BLaER1 (cell line): Measurements from ENCODE around the gene SLC27A3.
"Not testable (repeated sequence)": the region's sequence is repeated elsewhere in the genome, so short reads cannot be mapped to it uniquely, and the experiment has no call there.

ENCODE experiments used
- H3K27ac ChIP-seq: shearing (Covaris generic); formaldehyde crosslinking; 2 replicates; pipeline ENCODE4 v1.8.1; 2022
- H3K27me3 ChIP-seq: shearing (Covaris generic); formaldehyde crosslinking; 2 replicates; pipeline ENCODE4 v1.8.1; 2022
- H3K36me3 ChIP-seq: shearing (Covaris generic); formaldehyde crosslinking; 2 replicates; pipeline ENCODE4 v1.8.1; 2022
- H3K4me1 ChIP-seq: shearing (Covaris generic); formaldehyde crosslinking; 2 replicates; pipeline ENCODE4 v1.8.1; 2022
- H3K4me2 ChIP-seq: shearing (Covaris generic); formaldehyde crosslinking; 2 replicates; pipeline ENCODE4 v1.8.1; 2022
- H3K4me3 ChIP-seq: shearing (Covaris generic); formaldehyde crosslinking; 2 replicates; pipeline ENCODE4 v1.8.1; 2022
- H3K9ac ChIP-seq: shearing (Covaris generic); formaldehyde crosslinking; 2 replicates; pipeline ENCODE4 v1.8.1; 2022
- H3K9me3 ChIP-seq: shearing (Covaris generic); formaldehyde crosslinking; 2 replicates; pipeline ENCODE4 v1.8.1; 2022
- H4K20me1 ChIP-seq: shearing (Covaris generic); formaldehyde crosslinking; 2 replicates; pipeline ENCODE4 v1.8.1; 2022
- Cebpa-rat ChIP-seq: shearing (Covaris generic); IDR thresholded peaks from 2 replicates; pipeline ENCODE4 v1.8.1; 2022

The SLC27A3 gene

GRCh38 chr1:153760440-153760839, 14.8 kb upstream of the SLC27A3 start:
- no peak for TF ChIP-seq Cebpa-rat
- H3K27ac ChIP-seq = no peak overlapping the region
- no peaks in the 10 kb centered on the region for H4K20me1 ChIP-seq
- H3K4me3 ChIP-seq = no peak overlapping the region
- H3K36me3 ChIP-seq = peaks cover 100% of the 10 kb centered on the region
- no peaks in the 10 kb centered on the region for H3K27me3 ChIP-seq
- H3K4me2 ChIP-seq = no peak overlapping the region
- H3K9me3 ChIP-seq = no peaks in the 10 kb centered on the region
- peaks cover 29% of the 10 kb centered on the region for H3K4me1 ChIP-seq
- no peak overlapping the region for H3K9ac ChIP-seq

GRCh38 chr1:153763365-153764225, 11.6 kb upstream of the SLC27A3 start:
- Histone ChIP-seq H4K20me1 (no peaks in the 10 kb centered on the region), H3K27me3 (no peaks in the 10 kb centered on the region), H3K4me2 (peak overlapping the region; percentile 76), H3K4me1 (peaks cover 53% of the 10 kb centered on the region), H3K27ac (peak overlapping the region; percentile 85), H3K4me3 (0 out of 2 replicates have a peak overlapping the region, but pooled peaks have one; percentile 18), H3K9ac (peak overlapping the region; percentile 71), H3K9me3 (no peaks in the 10 kb centered on the region), H3K36me3 (peaks cover 99% of the 10 kb centered on the region)
- TF ChIP-seq Cebpa-rat = no peak

GRCh38 chr1:153764310-153764709, 10.9 kb upstream of the SLC27A3 start:
- peak overlapping the region; percentile 76 for H3K4me2 ChIP-seq
- peak overlapping the region; percentile 85 for H3K27ac ChIP-seq
- no peaks in the 10 kb centered on the region for H3K27me3 ChIP-seq
- H4K20me1 ChIP-seq = no peaks in the 10 kb centered on the region
- peak overlapping the region; percentile 71 for H3K9ac ChIP-seq
- no peak overlapping the region for H3K4me3 ChIP-seq
- H3K4me1 ChIP-seq = peaks cover 60% of the 10 kb centered on the region
- no peaks in the 10 kb centered on the region for H3K9me3 ChIP-seq
- peaks cover 97% of the 10 kb centered on the region for H3K36me3 ChIP-seq
- no peak for TF ChIP-seq Cebpa-rat

DNA sequence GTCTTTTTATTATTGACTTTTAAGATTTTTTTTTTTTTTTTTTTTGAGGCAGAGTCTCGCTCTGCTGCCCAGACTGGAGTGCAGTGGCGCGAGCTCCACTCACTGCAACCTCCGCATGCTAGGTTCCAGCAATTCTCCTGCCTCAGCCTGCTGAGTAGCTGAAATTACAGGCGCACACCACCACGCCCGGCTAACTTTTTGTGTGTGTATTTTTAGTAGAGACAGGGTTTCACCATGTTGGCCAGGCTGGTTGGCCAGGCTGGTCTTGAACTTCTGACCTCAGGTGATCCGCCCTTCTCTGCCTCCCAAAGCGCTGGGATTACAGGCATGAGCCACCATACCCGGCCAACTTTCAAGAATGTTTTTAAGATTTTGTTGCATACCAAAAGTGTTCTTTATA, 8.5 kb upstream of the SLC27A3 start:
- not testable (repeated sequence) for H3K27me3 ChIP-seq, H3K4me3 ChIP-seq, H3K9me3 ChIP-seq, H3K9ac ChIP-seq, H4K20me1 ChIP-seq
- Histone ChIP-seq H3K36me3 (peaks cover 74% of the 10 kb centered on the region), H3K4me2 (peak overlapping the region; percentile 22; the same call in 1 of the 2 replicates), H3K4me1 (peaks cover 81% of the 10 kb centered on the region), H3K27ac (peak overlapping the region; percentile 100)

GRCh38 chr1:153767519-153767918, 7.7 kb upstream of the SLC27A3 start:
- no peak for TF ChIP-seq Cebpa-rat
- Histone ChIP-seq H3K4me1 (peaks cover 84% of the 10 kb centered on the region), H3K36me3 (peaks cover 69% of the 10 kb centered on the region), H3K9ac (peak overlapping the region; percentile 12; the same call in 1 of the 2 replicates), H4K20me1 (no peaks in the 10 kb centered on the region), H3K9me3 (no peaks in the 10 kb centered on the region), H3K27ac (peak overlapping the region; percentile 100), H3K27me3 (no peaks in the 10 kb centered on the region), H3K4me2 (peak overlapping the region; percentile 96), H3K4me3 (no peak overlapping the region)

GRCh38 chr1:153768316-153769181, 6.7 kb upstream of the SLC27A3 start:
- Histone ChIP-seq H3K9ac (peak overlapping the region; percentile 93), H3K4me3 (peak overlapping the region; percentile 15; the same call in 1 of the 2 replicates), H3K9me3 (no peaks in the 10 kb centered on the region), H3K4me2 (peak overlapping the region; percentile 96), H3K27ac (peak overlapping the region; percentile 100), H3K36me3 (peaks cover 63% of the 10 kb centered on the region), H4K20me1 (no peaks in the 10 kb centered on the region), H3K4me1 (peaks cover 84% of the 10 kb centered on the region), H3K27me3 (no peaks in the 10 kb centered on the region)
- TF ChIP-seq Cebpa-rat = no peak

- peak overlapping the region; percentile 83; the same call in 1 of the 2 replicates for H3K4me3 ChIP-seq
- H3K4me1 ChIP-seq = peaks cover 84% of the 10 kb centered on the region
- no peaks in the 10 kb centered on the region for H3K27me3 ChIP-seq
- TF ChIP-seq Cebpa-rat = no peak
- H3K36me3 ChIP-seq = peaks cover 56% of the 10 kb centered on the region
- no peaks in the 10 kb centered on the region for H3K9me3 ChIP-seq
- H3K9ac ChIP-seq = peak overlapping the region; percentile 93
- H3K4me2 ChIP-seq = peak overlapping the region; percentile 96
- no peaks in the 10 kb centered on the region for H4K20me1 ChIP-seq
- peak overlapping the region; percentile 100 for H3K27ac ChIP-seq
These were observed 6.0 kb upstream of the SLC27A3 start for GRCh38 chr1:153769221-153769620.

DNA sequence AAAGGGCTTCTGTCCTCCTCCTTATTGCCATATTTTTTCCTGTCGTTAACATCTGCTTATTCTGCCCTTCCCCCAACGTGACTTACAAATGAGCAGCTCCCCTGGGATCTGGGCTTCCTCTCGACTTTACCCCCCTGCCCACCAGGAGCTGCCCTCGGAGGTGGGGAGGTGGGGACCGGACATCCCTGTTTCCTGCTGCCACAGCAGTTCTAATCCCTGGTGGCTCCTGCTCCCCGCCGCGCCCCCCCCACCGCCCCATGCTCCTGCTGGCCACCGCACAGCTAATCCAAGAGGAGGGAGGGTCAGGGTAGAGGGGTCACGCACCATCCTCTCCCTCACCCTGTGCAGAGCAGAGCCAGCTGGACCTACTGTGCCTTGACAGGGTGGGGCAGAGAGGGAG, 4.4 kb upstream of the SLC27A3 start:
- Histone ChIP-seq H3K4me1 (peaks cover 87% of the 10 kb centered on the region), H3K27ac (peak overlapping the region; percentile 100), H3K27me3 (no peaks in the 10 kb centered on the region), H3K9ac (peak overlapping the region; percentile 93), H4K20me1 (no peaks in the 10 kb centered on the region), H3K4me2 (peak overlapping the region; percentile 96), H3K36me3 (peaks cover 40% of the 10 kb centered on the region), H3K9me3 (no peaks in the 10 kb centered on the region), H3K4me3 (peak overlapping the region; percentile 83)
- TF ChIP-seq Cebpa-rat = no peak

DNA sequence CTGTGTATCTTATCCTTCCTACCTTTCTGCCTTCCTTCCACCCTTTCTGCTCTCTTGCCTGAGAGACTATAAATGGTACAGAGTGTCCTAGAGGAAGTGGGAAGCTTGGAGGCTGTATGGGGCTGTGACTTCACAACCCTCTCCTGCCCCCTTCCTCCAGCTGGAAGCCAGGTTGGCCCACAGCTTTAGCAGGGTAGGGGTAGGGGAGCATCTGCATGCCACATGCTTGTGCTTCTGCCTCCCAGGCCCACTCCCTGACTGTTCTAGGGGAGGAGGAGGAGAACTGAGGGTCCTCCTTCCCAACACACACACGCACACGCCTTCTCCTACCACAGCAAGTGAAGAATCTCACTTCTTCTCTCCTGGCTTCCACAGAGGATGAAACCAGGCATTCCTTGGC, 3.9 kb upstream of the SLC27A3 start:
- no peaks in the 10 kb centered on the region for H4K20me1 ChIP-seq
- H3K4me3 ChIP-seq = peak overlapping the region; percentile 83
- TF ChIP-seq Cebpa-rat = no peak
- H3K4me1 ChIP-seq = peaks cover 90% of the 10 kb centered on the region
- H3K36me3 ChIP-seq = peaks cover 36% of the 10 kb centered on the region
- no peaks in the 10 kb centered on the region for H3K27me3 ChIP-seq
- no peaks in the 10 kb centered on the region for H3K9me3 ChIP-seq
- H3K27ac ChIP-seq = peak overlapping the region; percentile 100
- H3K9ac ChIP-seq = peak overlapping the region; percentile 93
- H3K4me2 ChIP-seq = peak overlapping the region; percentile 96
